Cortex of kidney (tissue), 1 donor: ENCODE results near the gene DENND2C.

Source experiments
- DNase-seq: peaks from one replicate; lab custom pipeline; 2025; lab: John Stamatoyannopoulos, UW

The DENND2C gene

DNA sequence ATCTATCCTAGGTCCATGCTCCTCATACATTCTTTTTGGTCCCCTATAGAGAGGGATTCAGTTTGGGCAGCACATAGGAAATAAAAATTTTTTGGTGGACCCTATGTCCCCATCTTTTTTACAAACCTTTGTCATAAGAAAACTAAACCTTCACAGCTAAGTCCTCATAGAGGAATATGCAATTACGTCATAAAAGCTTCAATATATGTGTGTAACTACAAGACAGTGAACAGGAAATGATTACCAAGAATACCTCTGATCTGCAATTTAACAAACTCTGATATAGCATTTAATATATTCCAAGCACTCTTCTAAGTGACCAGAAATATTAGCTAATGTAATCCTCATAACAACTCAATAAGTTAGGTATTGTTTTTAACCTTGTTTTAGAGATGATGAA lies 6.3 kb upstream of the DENND2C start:
- DNase-seq = no peak

GRCh38 chr1:114671939-114672275 lies 2.1 kb upstream of the DENND2C start:
- DNase-seq = no peak

DNA sequence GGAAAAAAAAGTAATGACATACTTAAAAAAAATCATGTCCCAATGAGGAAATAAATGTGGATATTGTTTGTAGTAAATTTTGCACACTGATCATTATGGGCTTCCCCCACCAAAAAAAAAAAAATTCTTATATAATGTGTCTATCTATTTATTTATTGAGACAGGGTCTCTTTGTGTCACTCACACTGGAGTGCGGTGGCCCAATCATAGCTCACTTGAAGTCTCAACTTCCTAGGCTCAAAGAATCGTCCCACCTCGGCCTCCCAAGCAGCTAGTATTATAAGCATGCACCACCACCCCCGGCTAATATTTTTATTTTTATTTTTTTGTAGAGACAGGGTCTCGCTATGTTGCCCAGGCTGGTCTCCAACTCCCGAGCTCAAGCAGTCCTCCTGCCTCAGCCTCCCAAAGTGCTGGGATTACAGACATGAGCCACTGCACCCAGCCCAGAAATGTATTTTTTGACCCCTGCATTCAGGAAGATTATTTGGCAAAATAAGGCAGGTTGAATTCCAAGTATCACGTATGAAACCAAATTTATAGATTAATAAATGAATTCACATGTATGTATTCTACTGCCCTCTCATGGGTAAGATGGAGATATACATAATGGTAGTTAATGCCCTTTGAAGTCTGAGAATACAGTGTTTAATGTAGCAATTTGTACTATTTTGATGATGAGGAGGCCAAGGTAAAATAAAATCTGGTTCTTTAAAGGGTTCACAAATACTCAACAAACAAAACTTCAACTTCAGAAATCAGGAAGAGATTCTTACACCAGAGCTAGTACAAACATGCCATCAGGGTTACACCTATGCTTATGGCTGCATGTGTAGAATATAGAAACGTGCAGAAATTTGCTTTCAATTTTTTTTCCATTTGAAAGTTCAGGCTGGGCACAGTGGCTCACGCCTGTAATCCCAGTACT lies 1.4 kb upstream of the DENND2C start:
- DNase-seq = no peak

GRCh38 chr1:114670083-114671010 lies 498 bp upstream of the DENND2C start:
- peak; percentile 13 for DNase-seq

DNA sequence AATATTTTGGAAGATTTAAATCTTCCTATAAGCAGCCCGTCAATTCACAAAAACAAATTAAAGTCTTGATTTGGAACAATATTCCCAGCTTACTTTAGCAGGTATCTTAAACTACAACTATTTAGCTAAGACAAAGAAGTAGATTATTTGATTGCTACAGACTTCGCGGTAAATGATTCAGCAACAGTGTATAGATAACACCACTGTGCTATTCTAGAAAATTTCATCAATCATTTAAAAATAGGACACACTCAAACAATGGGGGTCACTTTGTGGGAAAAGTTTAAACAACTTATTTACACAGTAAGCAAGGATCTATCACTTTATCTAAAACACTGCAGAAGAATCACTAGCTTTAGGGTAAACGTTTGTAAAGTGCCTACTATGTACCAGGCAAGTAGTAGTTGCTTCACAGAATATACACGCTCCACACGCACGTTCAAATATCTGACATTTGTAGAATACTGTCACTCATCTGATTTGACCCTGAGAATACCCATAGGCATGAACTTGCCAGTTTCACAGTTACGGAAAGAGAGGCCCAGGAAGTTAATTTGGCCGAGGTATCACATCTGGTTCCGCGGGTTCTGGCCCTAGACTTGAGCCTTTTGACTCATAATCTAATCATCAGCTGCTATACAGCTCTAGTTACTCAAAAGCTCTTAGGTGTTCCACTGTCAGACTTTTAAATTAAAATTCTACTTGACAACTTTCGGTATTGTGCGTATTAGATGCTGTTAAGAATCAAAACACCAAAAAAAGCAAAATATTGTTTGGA lies 876 bp downstream of the DENND2C start:
- DNase-seq = no peak

DNA sequence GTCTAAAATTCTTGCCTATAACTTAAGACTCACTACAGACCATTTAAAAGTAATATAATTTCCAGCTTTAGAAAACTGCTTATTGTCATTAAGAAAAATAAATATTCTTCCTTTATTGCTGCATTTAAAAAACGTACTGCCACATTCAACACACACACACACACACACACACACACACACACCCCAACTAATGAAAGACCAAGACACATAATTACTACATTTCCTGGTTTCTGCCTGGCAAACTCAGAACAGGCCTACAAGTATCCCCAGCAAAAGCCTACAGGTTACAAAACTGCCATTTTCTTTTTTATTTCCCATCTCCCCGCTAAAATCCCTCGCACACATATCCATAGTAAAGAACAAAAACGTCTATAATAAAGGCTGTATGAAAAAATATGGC lies 1.5 kb downstream of the DENND2C start:
- DNase-seq = no peak

DNA sequence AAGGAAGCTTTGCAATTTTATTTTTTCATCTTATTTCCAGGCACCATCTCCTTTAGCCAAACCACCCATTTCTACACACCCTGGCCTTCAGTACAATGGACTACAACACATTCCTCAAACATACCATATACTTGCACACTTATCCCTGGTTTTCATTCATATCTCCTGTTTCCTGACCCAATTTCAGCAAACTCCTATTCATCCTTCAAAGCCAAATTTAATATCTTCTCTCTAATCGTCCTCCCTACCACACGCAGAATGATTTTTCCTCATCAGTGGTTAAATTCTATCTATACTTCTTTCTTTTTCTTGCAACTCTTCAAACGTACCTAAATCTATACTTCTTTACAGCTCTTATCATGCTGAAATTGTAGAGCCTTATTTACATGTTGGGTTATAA lies 2.9 kb downstream of the DENND2C start:
- no peak for DNase-seq

DNA sequence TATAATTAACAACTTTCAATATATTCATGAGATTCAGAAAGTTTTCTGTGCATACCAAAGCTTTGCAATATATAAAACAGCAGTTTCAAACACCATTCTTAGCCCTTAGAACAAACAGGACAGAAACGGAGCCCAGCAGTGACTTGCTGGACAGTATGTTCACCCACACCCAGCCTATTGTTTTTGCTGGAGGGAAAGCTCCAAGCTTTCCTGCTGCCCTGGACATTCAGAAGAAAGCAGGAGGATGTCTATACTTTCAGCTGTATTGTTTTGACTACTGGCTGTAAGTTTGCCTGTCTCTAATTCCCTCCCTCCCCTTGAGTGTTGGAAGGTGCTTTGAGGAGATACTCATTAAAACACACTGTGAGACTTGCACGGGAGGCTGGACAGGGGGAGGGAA lies 9.6 kb downstream of the DENND2C start:
- no peak for DNase-seq

DNA sequence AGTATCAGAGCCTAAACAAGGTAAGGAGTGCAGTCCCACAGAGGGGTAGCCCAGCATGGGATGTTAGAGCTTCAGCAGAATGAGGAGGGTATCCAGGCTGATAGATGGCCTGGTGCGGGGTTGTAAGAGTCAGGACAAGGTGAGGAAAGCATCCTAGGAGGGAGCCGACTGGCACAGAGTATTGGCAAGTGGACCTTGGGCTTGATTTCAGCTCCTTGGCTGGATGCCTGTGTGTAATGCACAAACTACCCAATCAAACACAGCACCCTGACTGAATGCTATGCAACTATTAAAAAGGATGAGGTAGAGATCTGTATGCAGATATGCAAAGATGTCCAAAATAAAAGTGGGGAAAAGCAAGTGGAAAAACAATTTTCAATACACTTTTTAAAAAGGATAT lies 18.0 kb downstream of the DENND2C start:
- no peak for DNase-seq

DNA sequence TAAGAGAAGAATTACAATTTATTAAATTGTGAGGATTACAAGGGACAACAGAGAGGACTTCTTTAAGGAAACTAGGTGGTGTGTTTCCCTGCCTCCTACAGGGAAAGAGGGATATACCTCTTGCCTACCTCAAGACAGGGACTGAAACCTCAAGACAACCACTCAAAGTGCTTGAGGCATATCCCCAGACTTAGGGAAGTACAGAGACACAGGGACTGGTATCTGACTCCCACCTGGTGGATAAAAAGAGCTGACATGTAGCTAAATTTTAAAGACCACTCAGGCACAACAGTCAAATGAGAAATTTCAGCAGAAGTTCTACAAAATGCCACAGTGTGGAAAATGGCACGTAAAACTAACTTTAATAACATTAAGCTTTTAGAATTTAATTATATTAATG lies 21.3 kb downstream of the DENND2C start:
- no peak for DNase-seq

DNA sequence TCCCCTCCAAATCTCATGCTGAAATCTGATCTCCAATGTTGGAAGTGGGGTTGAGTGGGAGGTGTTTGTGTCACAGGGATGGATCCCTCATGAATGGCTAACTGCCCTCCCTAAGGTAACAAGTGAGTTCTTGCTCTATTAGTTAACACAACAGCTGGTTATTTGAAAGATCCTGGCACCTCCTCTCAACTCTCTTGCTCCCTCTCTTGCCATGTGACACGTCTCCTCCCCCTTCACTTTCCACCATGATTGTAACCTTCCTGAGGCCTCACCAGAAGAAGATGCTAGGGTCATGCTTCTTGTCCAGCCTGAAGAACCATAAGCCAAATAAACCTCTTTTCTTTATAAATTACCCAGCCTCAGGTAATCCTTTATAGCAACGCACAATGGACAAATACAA lies 28.5 kb downstream of the DENND2C start:
- DNase-seq = no peak

- DNase-seq = no peak
Measured at GRCh38 chr1:114638910-114639309, 30.9 kb downstream of the DENND2C start.

DNA sequence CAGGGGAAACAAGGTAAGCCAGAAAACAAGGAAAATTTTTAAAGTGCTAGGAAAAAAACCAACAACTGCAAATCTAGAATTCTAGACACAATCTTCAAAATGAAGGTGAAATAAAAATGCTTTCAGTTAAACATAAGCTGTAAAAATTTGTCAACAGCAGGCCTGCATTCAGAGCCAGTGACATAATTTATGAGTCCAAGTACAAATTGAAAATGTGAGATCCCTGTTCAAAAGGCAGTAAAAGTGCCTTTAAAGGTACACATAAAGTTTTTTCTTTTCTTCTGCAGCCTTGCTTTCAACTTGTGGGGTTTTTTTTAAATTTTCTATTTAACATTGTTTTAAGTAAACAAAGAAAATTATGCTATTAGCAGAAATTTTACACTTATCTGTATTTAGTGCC lies 37.4 kb downstream of the DENND2C start:
- no peak for DNase-seq

- DNase-seq = no peak
Measured at GRCh38 chr1:114627107-114627506, 42.7 kb downstream of the DENND2C start.

DNA sequence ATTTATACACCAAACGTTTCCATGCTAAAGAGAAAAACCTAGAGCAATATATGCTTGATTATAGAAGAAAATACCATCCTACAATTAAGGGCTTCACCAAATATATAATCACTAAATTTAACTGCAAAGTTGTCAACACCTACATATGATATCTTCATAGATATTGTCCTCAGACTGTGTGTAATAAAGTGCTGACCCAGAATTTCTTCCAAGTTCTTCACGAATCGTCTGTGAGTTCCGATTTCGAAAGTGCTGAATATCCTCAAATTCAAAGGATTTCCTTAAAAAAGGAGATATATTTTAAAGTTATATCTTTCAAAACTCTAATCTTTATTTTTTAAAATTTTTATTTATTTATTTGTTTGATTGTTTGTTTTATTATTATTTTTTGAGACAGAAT lies 46.5 kb downstream of the DENND2C start:
- no peak for DNase-seq

DNA sequence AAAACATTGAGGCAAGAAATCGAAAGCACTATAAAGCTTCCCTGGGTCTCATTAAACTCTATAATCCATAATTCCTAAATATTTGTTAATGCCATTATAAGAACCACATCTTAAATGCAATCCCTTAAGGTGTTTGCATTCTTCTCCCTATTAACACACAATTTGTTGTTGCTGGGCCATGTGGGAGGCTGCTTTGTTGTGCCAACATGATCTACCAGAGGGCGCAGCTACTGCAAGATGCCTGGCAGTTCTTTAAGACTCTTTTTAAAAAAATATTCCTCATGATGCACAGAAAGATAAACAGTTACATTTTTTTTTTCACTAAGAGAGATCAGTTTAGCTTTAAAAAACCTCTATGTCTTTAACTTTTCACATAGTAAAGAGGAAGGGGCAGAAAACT lies 49.4 kb downstream of the DENND2C start:
- no peak for DNase-seq

DNA sequence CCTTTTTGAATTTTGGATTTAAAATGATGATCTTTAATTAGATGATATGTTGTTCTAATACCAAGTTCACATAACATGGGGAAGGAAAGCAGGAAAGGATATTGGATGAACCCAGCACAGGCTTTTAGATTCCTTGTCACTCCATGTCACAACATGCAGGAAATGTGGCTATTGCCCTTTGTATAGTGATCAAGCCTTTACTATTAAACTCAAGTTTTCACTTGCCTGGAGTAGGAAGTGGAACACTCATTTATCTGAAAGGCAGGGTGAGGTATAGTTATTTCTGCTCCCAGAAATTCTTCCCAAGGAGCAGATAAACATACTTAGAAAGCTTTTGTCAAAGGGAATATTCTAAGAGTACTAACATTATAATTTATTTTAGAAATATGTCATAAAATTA lies 51.2 kb downstream of the DENND2C start:
- no peak for DNase-seq

DNA sequence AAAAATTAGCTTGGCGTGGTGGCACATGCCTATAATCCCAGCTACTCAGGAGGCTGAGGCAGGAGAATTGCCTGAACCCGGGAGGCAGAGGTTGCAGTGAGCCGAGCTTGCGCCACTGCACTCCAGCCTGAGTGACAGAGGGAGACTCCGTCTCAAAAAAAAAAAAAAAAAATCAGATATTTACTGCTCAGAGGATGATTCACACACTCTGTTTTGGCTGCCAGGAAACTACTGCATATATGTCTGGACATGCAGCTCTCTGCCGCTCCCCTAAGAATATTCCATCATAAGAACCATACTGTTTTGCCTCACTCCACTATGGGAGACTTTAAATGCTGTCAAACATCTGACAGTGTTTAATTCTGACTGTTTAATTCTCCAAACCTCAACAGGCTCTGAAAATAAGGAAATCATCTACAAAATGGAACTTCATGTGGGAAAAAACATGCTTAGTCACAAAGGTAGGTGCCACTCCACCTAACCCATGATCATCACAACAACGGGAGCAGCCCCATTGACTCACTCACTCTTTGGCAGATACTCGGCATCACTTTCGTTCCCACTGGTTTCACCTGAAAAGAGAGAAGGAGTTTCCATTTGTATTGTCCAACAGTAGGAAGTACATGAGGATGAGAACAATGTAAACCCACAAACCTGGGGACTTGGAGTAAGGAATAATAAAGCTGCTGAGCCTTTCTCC lies 59.2 kb downstream of the DENND2C start:
- no peak for DNase-seq

- DNase-seq = no peak
Measured at GRCh38 chr1:114609826-114610225, 60.0 kb downstream of the DENND2C start.

DNA sequence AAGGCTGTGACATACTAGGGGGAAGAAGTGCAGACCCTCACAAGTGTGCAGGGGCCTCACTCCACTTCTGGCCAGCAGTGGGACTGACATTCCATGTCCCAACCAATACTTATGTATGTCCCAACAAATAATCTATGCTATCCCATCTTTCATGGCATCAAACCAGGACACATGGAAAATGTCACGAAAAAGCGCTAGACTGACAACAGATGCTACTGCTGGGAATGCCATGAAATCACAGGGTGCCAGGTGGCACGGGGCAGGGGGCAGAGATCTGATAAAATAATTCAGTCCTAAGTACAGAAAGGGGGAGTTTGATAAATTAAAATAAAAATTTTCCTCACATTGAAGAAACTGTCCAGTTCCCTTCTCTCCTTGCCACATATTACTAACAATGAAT lies 60.8 kb downstream of the DENND2C start:
- DNase-seq = no peak

GRCh38 chr1:114607223-114607622 lies 62.6 kb downstream of the DENND2C start:
- no peak for DNase-seq

DNA sequence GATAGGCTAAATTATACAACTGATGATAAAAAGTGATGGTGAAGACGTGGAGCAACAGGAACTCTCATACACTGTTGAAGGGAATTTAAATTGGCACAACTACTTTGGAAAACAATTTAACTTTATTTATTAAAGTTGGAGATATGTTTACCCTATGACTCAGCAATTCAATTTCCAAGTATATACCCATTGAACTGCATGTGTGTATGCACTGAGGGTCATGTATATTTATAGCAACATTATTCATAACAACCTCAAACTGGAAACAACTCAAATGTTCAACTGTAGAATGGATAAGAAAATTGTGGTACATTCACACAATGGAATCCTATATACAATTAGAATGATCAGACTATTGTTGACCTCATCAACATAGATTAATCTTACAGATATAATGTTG lies 71.9 kb downstream of the DENND2C start:
- no peak for DNase-seq
